Measurements from ENCODE around the gene DNAJA3. TPM values are rescaled to one million over a fixed set of nuclear protein-coding genes. Genes with fewer than 3 reads are reported as not detected.

The DNAJA3 gene
- total and polyA plus RNA-seq, 10 of the 15 experiments (the other 5 are each of a cell fraction or from before 2014, with no cell fraction given), result 8.4 to 141 (median 60.8) TPM

DNA sequence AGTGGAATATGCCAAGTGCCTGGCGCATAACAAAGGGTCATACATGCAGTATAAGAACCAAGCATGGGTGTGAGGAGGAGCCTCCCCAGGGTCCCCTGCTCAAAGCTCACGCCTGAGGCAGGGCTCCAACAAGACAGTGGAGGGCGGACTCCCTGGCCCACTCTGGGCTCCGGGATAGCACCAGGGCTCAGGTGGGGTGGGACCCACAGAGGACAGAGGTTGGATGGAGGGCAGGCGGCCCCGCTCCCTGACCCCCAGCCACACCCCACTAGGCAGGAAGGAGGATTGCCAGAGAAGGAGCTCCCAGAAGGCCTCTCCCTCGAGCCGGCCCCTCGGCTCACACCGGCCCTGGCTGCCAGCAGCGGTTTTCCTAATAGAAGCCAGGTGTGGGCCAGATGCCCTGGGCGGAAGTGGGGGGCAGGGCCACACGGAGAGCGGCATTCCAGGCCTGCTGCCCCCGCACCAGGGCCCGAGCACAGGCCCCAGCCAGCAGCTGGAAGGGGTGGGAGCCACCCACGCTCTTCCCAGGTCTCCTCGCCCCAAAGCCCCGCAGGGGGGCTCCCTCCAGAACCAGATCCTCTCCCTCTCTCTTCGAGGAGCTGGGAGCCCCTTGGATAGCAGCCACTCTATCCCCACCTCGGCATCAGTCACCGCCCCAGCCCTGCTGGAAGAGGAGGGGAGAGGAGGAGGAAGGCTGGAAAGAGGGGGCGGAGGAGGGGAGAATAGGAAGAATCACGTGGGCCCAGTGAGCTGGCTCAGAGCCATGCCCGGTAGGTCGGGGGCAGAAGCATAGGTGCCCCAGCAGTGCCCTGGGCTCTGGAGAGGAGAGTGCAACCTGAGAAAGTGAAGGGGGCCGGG lies 33.1 kb upstream of the DNAJA3 start (continued):
- TF ChIP-seq, protein P1, sequence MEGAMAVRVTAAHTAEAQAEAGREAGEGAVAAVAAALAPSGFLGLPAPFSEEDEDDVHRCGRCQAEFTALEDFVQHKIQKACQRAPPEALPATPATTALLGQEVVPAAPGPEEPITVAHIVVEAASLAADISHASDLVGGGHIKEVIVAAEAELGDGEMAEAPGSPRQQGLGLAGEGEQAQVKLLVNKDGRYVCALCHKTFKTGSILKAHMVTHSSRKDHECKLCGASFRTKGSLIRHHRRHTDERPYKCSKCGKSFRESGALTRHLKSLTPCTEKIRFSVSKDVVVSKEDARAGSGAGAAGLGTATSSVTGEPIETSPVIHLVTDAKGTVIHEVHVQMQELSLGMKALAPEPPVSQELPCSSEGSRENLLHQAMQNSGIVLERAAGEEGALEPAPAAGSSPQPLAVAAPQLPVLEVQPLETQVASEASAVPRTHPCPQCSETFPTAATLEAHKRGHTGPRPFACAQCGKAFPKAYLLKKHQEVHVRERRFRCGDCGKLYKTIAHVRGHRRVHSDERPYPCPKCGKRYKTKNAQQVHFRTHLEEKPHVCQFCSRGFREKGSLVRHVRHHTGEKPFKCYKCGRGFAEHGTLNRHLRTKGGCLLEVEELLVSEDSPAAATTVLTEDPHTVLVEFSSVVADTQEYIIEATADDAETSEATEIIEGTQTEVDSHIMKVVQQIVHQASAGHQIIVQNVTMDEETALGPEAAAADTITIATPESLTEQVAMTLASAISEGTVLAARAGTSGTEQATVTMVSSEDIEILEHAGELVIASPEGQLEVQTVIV (IDR thresholded peaks at IDR 0.05; ENCODE audit: borderline replicate concordance, partially characterized antibody), result no peak
- TF ChIP-seq ASH2L (IDR thresholded peaks at IDR 0.05; ENCODE audit: borderline replicate concordance, low read depth), result no peak

DNA sequence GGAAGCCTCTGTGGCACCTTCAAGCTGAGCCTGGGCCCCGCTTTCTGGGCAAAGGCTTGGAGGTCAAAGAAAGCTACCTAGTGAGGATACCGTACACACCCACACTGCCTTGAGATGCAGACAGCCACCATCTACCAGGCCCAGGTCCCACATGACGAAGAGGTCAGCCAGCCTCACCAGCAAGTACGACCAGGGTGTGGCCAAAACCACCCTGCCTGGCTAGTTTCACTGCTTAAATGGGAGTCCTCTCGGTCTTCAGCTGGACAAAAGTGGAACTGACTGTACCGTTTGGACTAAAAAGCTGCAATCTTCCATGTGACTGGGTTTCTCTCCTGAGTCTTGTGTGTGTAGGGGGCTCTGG lies 32.4 kb upstream of the DNAJA3 start:
- ChIA-PET POLR2A (no interaction called here), CTCF (interaction anchor here (0.8 to 1.8 kb wide), 4 partner anchors 9 to 89 kb away, joined by 3 to 5 read pairs (median 4); partner anchors contain the start of gene PAM16), RAD21 (ENCODE audit: unreplicated experiment) (interaction anchor here (0.5 kb wide), 1 partner anchor 103 kb away, joined by 3 read pairs; no protein-coding TSS in a partner anchor), SMC1A (ENCODE audit: uncharacterized antibody, unreplicated experiment) (no interaction called here)
- Histone ChIP-seq H3K79me2 (ENCODE audit: control insufficient read depth, insufficient read depth, low read length) (no peaks in the 10 kb centered on the region), H3K27ac (ENCODE audit: control insufficient read depth, insufficient read depth) (no peak overlapping the region), H3K4me2 (ENCODE audit: control insufficient read depth, insufficient read depth) (no peak overlapping the region), H3K4me3 (no peak overlapping the region), H2AFZ (ENCODE audit: control insufficient read depth, low read depth, low read length) (no peak overlapping the region), H3K9me3 (replicated peaks; ENCODE audit: control insufficient read depth, insufficient read depth, low read length) (no peaks in the 10 kb centered on the region), H3K27me3 (replicated peaks in 1 of 2; ENCODE audit: control insufficient read depth in 2 of 2, insufficient read depth in 2 of 2, low read length in 1 of 2) (no peaks in the 10 kb centered on the region), H3K4me1 (ENCODE audit: control insufficient read depth, insufficient read depth, low read length) (no peaks in the 10 kb centered on the region), H3K9ac (ENCODE audit: control insufficient read depth, insufficient read depth, low read length) (no peak overlapping the region), H3K36me3 (ENCODE audit: control insufficient read depth in 2 of 2, insufficient read depth in 2 of 2, low read length in 1 of 2) (peaks cover 15 to 35% of the 10 kb centered on the region in 2 experiments), H4K20me1 (ENCODE audit: control insufficient read depth, insufficient read depth) (no peaks in the 10 kb centered on the region; the same call in 1 of the 2 replicates)
- DNase-seq (ENCODE audit: low read depth, low spot score) (no peak), FAIRE-seq (no peak), ATAC-seq (no peak)
- in situ Hi-C loops (cut with MboI) (no loop called here), intact Hi-C loops (cut with micrococcal nuclease; ENCODE audit: unreplicated experiment) (no loop called here)
- TF ChIP-seq BCL11A (IDR thresholded peaks at IDR 0.05; ENCODE audit: low read depth, low read length) (no peak), ZNF384 (IDR thresholded peaks at IDR 0.05; ENCODE audit: borderline replicate concordance, low read depth, low read length) (no peak), EP300 (IDR thresholded peaks at IDR 0.05; ENCODE audit: borderline replicate concordance in 1 of 2, control insufficient read depth in 1 of 2, low read depth in 2 of 2, low read length in 2 of 2) (no peak), ZNF207 (IDR thresholded peaks at IDR 0.05; ENCODE audit: borderline replicate concordance) (no peak), SMC3 (IDR thresholded peaks at IDR 0.05; ENCODE audit: borderline replicate concordance, low read length) (no peak), GABPA (IDR thresholded peaks at IDR 0.05; ENCODE audit: low read depth) (no peak), RFX5 (IDR thresholded peaks at IDR 0.05; ENCODE audit: low read depth, low read length) (no peak)
- TF ChIP-seq, protein P2, sequence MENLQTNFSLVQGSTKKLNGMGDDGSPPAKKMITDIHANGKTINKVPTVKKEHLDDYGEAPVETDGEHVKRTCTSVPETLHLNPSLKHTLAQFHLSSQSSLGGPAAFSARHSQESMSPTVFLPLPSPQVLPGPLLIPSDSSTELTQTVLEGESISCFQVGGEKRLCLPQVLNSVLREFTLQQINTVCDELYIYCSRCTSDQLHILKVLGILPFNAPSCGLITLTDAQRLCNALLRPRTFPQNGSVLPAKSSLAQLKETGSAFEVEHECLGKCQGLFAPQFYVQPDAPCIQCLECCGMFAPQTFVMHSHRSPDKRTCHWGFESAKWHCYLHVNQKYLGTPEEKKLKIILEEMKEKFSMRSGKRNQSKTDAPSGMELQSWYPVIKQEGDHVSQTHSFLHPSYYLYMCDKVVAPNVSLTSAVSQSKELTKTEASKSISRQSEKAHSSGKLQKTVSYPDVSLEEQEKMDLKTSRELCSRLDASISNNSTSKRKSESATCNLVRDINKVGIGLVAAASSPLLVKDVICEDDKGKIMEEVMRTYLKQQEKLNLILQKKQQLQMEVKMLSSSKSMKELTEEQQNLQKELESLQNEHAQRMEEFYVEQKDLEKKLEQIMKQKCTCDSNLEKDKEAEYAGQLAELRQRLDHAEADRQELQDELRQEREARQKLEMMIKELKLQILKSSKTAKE (IDR thresholded peaks at IDR 0.05; ENCODE audit: low read depth, poor library complexity, severe bottlenecking), result no peak
- TF ChIP-seq, protein P3, sequence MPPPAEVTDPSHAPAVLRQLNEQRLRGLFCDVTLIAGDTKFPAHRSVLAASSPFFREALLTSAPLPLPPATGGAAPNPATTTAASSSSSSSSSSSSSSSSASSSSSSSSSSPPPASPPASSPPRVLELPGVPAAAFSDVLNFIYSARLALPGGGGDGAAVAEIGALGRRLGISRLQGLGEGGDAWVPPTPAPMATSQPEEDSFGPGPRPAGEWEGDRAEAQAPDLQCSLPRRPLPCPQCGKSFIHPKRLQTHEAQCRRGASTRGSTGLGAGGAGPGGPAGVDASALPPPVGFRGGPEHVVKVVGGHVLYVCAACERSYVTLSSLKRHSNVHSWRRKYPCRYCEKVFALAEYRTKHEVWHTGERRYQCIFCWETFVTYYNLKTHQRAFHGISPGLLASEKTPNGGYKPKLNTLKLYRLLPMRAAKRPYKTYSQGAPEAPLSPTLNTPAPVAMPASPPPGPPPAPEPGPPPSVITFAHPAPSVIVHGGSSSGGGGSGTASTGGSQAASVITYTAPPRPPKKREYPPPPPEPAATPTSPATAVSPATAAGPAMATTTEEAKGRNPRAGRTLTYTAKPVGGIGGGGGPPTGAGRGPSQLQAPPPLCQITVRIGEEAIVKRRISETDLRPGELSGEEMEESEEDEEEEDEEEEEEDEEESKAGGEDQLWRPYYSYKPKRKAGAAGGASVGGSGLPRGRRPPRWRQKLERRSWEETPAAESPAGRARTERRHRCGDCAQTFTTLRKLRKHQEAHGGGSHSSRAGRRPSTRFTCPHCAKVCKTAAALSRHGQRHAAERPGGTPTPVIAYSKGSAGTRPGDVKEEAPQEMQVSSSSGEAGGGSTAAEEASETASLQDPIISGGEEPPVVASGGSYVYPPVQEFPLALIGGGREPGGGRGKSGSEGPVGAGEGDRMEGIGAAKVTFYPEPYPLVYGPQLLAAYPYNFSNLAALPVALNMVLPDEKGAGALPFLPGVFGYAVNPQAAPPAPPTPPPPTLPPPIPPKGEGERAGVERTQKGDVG (CRISPR knock-in tag; IDR thresholded peaks at IDR 0.05), result no peak
- WGBS (ENCODE audit: insufficient coverage, insufficient replicate concordance, low lambda C conversion rate, missing lambda C conversion rate), result 77% methylated on average over 6 of the region's 6 CpGs
- no TSS peak for BruUV-seq (replicated peaks)

All from GM12878 (cell line).